DMS53 treated with DMSO at 0.1 percent for 48 hours (cell line): Measurements from ENCODE around the gene STOX2.
"Not testable (repeated sequence)": the region's sequence is repeated elsewhere in the genome, so short reads cannot be mapped to it uniquely, and the experiment has no call there.

Experiments
- DNase-seq: peaks from one replicate; lab custom pipeline; 2025; ENCODE audit not compliant: unreplicated experiment; lab: John Stamatoyannopoulos, UW

The STOX2 gene

DNA sequence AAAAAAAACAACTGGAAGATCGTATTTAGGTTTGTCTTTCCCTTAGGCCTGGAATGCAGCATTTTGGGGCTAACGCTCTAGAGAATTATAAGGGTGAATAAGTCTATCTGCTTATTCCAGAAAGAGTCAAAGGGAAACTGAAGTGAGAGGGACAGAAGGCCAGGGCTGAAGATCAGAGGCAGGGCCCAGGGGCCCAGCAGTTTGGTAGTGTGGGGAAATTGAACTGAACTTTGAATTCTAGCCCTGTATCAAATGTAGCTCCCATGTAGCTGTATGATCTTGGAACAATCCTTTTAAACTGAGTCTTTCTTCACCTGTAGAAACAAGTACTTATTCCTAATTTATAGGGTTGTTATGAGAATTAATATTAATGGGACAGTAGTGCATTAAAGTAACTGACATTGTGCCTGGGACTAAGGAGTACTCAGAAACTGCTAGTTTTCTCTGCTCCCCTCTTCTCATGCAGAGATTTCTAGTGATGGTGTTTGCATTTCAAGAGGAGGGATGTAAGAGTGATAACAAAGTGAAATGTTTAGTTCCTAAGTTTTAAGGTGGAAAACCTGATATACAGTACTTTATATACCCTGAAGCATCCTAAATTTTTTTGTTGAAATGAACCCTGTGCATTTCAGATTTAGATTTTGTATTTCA is 30.4 kb downstream of the STOX2 start:
- no peak for DNase-seq

GRCh38 chr4:183936047-183936446 is 30.9 kb downstream of the STOX2 start:
- DNase-seq: no peak

DNA sequence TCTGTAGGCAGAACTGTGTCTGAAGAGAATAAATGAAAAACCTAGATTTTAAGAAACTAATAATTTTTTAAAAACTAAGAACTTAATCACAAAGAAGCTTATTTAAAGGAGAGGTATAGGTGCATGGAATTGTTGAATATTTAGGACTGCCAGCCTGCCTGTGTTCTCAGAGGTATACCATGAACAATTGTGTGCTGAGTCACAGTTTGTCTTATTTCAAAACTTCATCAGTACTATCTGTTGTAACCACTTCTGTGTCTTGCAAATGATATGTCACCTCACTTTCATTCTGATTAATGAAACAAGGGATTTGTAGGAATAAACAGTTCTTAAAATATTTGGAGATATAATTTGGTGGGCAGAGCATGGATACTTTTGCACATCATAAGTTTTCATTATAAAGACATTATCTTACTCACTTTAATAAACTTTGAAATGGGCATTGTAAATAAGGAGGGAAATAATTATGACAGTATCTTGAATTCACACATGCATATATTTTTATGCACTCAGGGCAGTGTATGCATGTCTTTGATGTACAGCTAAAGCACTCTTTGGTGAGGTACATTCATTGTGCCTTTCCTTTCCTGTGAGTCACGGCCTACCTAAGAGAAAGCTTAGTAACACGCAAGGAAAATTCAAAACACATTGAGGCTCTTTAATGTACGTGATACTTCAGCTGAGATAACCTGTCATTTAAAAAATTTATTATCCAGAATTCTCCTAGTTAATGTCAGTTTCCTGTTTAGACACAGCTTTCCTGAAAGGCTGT is 31.7 kb downstream of the STOX2 start:
- DNase-seq: no peak

DNA sequence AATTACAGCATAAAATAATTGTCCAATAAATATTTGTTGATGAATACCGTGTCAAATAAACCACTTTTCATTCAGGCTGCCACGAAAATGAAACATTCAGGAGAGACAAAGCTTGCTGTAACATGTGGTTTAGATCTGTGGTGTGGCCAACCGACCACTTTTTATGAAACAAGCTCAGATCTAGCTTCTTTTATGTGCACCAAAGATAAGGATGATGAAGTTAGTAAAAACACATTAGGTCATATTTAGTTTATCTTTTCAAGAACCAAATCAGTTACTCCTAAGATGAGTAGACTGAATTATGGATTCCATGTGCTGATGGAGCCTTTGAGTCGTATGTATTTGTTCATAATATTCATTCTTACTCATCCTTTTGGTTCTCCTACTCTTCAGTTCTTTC is 35.8 kb downstream of the STOX2 start:
- no peak for DNase-seq

DNA sequence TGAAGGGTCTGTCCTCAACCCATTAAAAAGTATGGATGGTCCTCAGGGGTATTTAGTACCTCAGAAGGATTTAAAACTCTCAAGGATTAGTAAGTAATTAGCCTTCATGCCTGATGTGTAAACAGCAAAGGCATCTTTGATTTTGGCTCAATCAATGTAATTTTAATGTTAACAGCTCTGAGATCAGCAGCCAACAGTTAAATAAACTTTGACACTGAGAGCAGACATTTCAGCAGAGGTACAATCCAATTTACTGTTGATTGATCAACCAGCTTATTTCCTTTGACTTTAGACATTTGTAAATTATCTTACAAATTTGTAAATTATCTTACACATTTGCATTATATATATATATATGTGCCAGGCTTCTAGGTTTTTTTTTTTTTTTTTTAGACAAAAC is 36.9 kb downstream of the STOX2 start:
- DNase-seq: no peak

- DNase-seq: no peak
These were observed 40.6 kb downstream of the STOX2 start for GRCh38 chr4:183945741-183946140.

DNA sequence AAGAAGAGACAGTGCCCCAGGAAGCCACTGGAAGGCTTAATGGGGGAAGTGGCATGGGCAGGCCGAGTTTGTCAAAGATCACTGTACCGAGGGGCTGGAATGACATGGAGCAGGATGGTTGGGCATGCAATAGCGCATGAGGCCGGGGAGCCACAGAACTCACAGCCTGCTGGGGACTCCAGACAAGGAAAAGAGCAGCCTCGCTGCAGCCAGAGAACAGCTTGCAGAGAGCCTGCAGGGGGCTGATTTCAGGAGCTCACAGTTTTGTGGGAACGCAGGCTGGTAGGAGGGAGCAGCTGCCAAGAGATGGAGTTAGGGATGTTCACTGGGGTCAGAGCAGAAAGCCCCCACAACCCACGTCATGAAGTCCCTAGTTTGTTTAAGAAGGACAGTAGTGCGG is 45.4 kb downstream of the STOX2 start:
- no peak for DNase-seq

- DNase-seq: not testable (repeated sequence)
These were observed 47.5 kb downstream of the STOX2 start for GRCh38 chr4:183952652-183953051.

DNA sequence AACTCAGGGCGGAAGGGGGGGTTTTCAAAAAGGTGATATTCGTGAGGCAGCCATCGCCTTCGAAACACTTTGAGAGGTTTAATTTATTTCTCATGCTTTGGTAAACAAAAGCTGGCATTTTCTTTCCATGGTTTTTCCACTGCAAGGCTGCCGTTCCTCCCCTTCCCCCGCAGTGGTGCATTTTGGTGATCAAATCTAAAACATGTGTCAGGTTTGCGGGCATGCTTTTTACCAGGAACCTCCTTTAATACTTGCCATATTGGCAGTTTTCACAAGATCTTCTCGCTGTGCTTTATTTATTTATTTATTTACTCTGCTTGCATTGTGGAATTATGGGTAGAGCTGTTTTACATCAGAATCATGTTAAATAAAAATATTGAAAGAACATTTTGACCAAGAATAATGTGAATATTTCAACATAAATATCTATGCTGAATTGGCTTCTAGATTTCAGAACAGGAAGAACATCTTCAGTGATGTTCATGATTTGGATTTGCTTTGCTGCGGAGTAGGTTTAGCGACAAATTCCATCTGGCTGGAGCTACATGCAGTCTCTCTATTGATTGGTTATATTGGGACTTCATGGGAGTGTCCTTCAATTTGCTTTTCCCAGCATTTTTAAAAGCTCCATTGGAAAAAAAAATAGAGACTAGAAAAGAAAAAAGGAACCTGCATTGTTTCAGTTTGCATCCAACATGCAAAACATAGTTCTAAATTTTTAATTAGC is 54.4 kb downstream of the STOX2 start:
- DNase-seq: no peak

- DNase-seq: peak; percentile 38
These were observed 54.9 kb downstream of the STOX2 start for GRCh38 chr4:183960046-183960420.

GRCh38 chr4:183960962-183961541 is 55.9 kb downstream of the STOX2 start:
- DNase-seq: no peak

DNA sequence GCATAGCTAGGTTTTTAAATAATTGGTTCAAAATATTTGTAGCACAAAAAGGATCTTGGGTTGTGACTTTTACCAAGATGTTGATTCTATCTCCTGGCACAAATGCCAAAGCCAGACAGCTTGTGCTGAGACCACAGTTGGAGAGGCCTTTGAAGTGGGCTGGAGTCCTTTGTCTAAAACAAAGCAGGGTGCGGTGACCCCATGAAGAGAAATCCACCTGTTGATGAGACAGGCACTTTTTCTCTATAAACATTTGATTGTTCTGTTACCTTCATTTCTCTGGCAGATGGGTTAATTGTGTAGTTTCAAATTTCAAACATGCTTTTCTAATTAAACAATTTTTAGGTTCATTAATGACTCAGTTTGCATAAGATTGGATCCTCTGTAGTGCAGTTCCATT is 56.7 kb downstream of the STOX2 start:
- DNase-seq: no peak

DNA sequence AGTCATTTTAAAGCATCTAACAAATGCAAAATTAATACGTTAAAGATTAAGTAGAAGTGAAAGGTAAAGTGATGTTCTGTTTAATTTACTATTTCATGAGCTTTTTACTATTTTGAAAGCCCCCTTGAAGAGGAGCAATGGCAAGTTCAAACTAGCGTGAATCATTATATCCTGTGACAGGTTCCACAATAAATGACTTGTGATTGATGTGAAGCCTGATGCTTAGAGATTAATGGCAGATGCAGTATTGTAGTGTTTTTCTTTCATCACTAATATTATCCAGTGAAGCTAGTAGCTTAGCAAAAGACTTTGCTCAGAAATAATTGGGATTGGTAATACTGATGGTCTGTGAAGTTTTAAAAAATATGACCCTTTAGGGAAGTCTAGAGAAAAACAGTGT is 57.3 kb downstream of the STOX2 start:
- DNase-seq: no peak

GRCh38 chr4:183966371-183966770 is 61.3 kb downstream of the STOX2 start:
- no peak for DNase-seq

GRCh38 chr4:183967266-183967665 is 62.2 kb downstream of the STOX2 start:
- DNase-seq: no peak

GRCh38 chr4:183968502-183968901 is 63.4 kb downstream of the STOX2 start:
- DNase-seq: no peak

- no peak for DNase-seq
These were observed 63.8 kb downstream of the STOX2 start for GRCh38 chr4:183968931-183969330.

DNA sequence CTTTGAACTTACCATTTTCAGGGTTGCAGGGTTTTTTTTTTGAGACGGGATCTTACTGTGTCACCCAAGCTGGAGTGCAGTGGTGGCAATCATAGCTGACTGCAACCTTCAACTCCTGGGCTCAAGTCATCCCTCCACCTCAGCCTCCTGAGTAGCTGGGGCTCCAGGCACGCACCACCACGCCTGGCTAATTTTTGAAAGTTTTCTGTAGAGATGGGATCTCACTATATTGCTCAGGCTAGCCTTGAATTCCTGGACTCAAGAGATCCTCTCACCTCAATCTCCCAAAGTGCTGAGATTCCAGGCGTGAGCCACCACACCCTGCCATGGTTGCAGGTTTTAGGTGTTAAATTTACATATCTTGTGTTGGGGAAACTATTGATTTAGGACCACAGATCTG is 64.5 kb downstream of the STOX2 start:
- no peak for DNase-seq

- no peak for DNase-seq
These were observed 66.9 kb downstream of the STOX2 start for GRCh38 chr4:183971929-183972490.

DNA sequence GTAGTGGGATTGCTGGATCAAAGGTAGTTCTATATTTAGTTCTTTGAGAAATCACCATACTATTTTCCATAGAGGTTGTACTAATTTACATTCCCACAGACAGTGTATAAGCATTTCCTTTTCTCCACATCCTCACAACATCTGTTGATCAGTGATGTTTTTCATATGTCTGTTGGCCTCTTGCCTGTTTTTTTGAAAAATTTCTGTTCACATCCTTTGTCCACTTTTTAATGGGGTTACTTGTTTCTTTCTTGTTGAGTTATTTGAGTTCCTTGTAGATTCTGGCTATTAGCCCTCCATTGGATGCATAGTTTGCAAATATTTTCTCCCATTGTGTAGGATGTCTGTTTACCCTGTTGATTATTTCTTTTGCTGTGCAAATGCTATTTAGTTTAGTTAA is 72.6 kb downstream of the STOX2 start:
- DNase-seq: no peak

DNA sequence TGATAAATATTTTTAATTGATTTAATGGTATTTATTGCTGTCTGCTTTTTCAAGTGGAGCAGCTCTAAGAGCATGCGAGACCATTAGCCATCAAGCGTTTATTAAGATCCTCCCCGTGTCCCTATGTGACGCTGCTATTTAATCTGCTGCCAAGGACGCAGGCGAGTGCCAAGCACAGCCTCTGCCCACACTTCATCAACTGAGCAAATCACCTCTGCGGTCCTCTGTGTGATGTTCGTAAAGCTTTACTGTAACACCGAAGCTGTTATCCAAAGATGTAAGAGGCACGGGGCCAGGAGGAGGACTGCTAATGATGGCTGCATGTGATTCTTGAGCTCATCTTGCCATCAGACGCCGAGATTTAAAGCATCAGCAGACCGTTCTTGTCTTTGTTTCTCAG is 79.5 kb downstream of the STOX2 start:
- no peak for DNase-seq
